ENCODE measurements around the gene CCDC91.

Gene CCDC91

DNA sequence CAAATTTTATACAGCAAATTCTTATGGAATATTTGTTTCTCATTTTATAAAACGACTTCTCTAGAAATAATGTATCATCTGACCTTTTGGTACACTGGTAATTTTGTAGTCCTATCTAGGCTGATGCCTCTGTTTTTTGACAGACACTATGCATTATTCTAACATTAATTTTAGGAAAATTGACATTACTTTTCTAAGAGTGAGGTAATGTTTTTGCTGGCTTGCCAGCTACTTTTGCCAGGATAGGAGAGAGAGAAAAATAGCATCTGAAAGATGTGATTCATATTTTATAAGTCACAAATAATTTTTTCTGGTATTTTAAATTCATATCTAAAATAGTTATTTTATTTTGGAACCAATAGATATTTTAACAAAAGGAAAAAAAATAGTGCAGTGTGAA, 153.5 kb downstream of the CCDC91 start:
- no peak for TF ChIP-seq CTCF (IDR thresholded peaks at IDR 0.05; ENCODE audit: control insufficient read depth, extremely low read depth, insufficient read depth)
- DNase-seq (ENCODE audit: low read depth) = no peak
- H3K4me3 ChIP-seq (ENCODE audit: low read depth, low read length) = no peak overlapping the region

DNA sequence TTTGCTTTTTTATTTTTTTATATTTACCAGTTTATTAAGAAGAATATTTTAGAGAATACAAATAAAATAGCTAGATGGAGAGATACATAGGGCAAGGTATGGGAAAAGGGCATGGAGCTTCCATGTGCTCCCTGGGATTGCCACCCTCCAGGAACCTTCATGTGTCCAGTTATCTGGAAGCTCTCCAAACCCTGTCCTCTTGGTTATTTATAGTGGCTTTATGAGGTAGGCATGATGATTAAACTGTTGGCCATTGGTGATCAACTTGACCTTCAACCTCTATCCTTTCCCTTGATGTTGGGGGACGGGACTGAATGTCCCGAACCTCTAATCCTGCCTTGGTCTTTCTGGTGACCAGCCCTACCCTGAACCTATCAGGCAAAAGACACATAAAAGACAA, 156.3 kb downstream of the CCDC91 start:
- no peak for DNase-seq (ENCODE audit: low read depth)
- no peak for TF ChIP-seq CTCF (IDR thresholded peaks at IDR 0.05; ENCODE audit: control insufficient read depth, extremely low read depth, insufficient read depth)

GRCh38 chr12:28349196-28349595, 158.9 kb downstream of the CCDC91 start:
- no peak overlapping the region for H3K4me3 ChIP-seq (ENCODE audit: low read depth, low read length)

More for the DNA sequence above, 156.3 kb downstream of the CCDC91 start:
- no peak overlapping the region for H3K4me3 ChIP-seq (ENCODE audit: low read depth, low read length)

DNA sequence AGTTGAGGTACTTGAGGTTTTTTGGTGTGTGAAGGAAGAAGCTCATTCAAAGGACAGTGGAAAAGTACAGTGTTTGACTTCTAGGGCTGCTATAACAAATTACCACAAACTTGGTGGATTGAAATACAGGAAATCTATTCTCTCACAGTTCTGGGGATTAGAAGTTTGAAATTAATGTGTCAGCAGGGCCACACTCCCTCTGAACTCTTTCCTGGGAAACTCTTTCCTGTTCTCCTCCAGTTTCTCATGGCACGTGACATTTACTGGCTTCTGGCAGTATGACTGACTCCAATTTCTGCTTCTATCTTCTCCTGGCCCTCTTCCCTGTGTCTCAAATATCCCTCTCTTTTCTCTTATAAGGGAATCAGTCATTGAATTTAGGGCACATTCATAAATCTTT, 160.2 kb downstream of the CCDC91 start:
- DNase-seq (ENCODE audit: low read depth) = no peak
- no peak overlapping the region for H3K4me3 ChIP-seq (ENCODE audit: low read depth, low read length)

More at GRCh38 chr12:28349196-28349595, 158.9 kb downstream of the CCDC91 start:
- no peak for TF ChIP-seq CTCF (IDR thresholded peaks at IDR 0.05; ENCODE audit: control insufficient read depth, extremely low read depth, insufficient read depth)
- DNase-seq (ENCODE audit: low read depth) = no peak

DNA sequence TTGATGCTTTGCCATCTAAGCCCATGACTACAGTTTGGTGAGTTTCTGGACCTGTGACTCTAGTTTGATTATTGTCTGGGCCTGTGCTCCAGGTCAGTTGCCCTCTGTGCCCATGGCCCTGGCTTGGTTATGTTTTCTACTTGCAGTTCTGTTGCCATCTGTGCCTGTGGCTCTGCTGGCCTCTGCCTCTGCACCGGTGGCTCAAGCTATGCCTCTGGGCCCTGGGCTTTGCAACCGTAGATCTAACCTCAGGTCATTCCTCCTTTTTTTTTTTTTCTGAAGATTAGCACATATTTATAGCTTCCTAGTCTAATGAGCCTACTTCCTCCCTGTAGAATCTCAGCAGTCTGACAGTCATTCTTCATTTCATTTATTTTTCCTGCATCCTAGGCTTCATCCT, 161.2 kb downstream of the CCDC91 start:
- no peak for TF ChIP-seq CTCF (IDR thresholded peaks at IDR 0.05; ENCODE audit: control insufficient read depth, extremely low read depth, insufficient read depth)
- DNase-seq (ENCODE audit: low read depth) = no peak
- H3K4me3 ChIP-seq (ENCODE audit: low read depth, low read length) = no peak overlapping the region

More for the DNA sequence above, 160.2 kb downstream of the CCDC91 start:
- TF ChIP-seq CTCF (IDR thresholded peaks at IDR 0.05; ENCODE audit: control insufficient read depth, extremely low read depth, insufficient read depth) = no peak

DNA sequence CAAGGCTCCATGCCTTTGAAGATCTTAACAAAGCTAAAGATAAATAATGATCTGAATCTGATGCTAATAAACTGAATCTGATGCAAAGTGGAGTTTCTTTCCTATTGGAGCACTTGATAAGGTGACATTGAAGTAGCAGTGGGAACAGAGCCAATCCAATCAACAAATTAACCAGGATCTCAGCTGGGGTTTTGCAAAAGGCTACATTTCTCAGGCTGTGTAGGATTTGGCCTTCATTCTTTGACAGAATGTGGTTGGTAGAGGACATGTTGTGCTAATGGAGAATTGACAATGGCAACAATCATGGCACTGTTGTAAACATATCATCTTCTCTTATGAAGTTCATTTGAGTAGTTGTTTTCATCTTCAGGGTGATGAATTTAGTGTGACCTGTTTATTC, 164.9 kb downstream of the CCDC91 start:
- no peak overlapping the region for H3K4me3 ChIP-seq (ENCODE audit: low read depth, low read length)
- no peak for DNase-seq (ENCODE audit: low read depth)
- TF ChIP-seq CTCF (IDR thresholded peaks at IDR 0.05; ENCODE audit: control insufficient read depth, extremely low read depth, insufficient read depth) = no peak

GRCh38 chr12:28360253-28360652, 170.0 kb downstream of the CCDC91 start:
- TF ChIP-seq CTCF (IDR thresholded peaks at IDR 0.05; ENCODE audit: control insufficient read depth, extremely low read depth, insufficient read depth) = no peak
- DNase-seq (ENCODE audit: low read depth) = no peak
- no peak overlapping the region for H3K4me3 ChIP-seq (ENCODE audit: low read depth, low read length)
